ENCODE data around the gene C1QB. TPM values are rescaled to one million over a fixed set of nuclear protein-coding genes. Genes with fewer than 3 reads are reported as not detected.

Gene C1QB
- total RNA-seq, 1 donor from 2014 or later = 96.2 TPM

GRCh38 chr1:22611530-22611947 lies 41.5 kb upstream of the C1QB start:
- no peak for TF ChIP-seq CTCF (IDR thresholded peaks at IDR 0.05; ENCODE audit: borderline replicate concordance)
- H3K9me3 ChIP-seq (replicated peaks) = no peaks in the 10 kb centered on the region
- H3K36me3 ChIP-seq = no peaks in the 10 kb centered on the region
- H3K4me3 ChIP-seq = no peak overlapping the region
- peaks cover 100% of the 10 kb centered on the region for H3K27me3 ChIP-seq (ENCODE audit: low read depth)
- intact Hi-C loops (cut with micrococcal nuclease) = no loop called here
- no peaks in the 10 kb centered on the region for H3K4me1 ChIP-seq
- H3K27ac ChIP-seq (replicated peaks) = no peak overlapping the region
- DNase-seq = peak; percentile 42

GRCh38 chr1:22612671-22613571 lies 40.1 kb upstream of the C1QB start:
- peaks cover 100% of the 10 kb centered on the region for H3K27me3 ChIP-seq (ENCODE audit: low read depth)
- no peak overlapping the region for H3K4me3 ChIP-seq
- no peak for DNase-seq
- no peak for TF ChIP-seq CTCF (IDR thresholded peaks at IDR 0.05; ENCODE audit: borderline replicate concordance)
- H3K36me3 ChIP-seq = no peaks in the 10 kb centered on the region
- no peak overlapping the region for H3K27ac ChIP-seq (replicated peaks)
- no peaks in the 10 kb centered on the region for H3K9me3 ChIP-seq (replicated peaks)
- intact Hi-C loops (cut with micrococcal nuclease) = no loop called here
- no peaks in the 10 kb centered on the region for H3K4me1 ChIP-seq

GRCh38 chr1:22613572-22613918 lies 39.5 kb upstream of the C1QB start:
- Histone ChIP-seq H3K27me3 (ENCODE audit: low read depth) (peaks cover 100% of the 10 kb centered on the region), H3K27ac (replicated peaks) (no peak overlapping the region), H3K4me1 (no peaks in the 10 kb centered on the region), H3K36me3 (no peaks in the 10 kb centered on the region), H3K4me3 (no peak overlapping the region), H3K9me3 (replicated peaks) (no peaks in the 10 kb centered on the region)
- intact Hi-C loops (cut with micrococcal nuclease) = no loop called here
- no peak for TF ChIP-seq CTCF (IDR thresholded peaks at IDR 0.05; ENCODE audit: borderline replicate concordance)
- DNase-seq = no peak

GRCh38 chr1:22613951-22614350 lies 39.1 kb upstream of the C1QB start:
- no peak overlapping the region for H3K27ac ChIP-seq (replicated peaks)
- no peaks in the 10 kb centered on the region for H3K36me3 ChIP-seq
- no peak for DNase-seq
- no peak overlapping the region for H3K4me3 ChIP-seq
- TF ChIP-seq CTCF (IDR thresholded peaks at IDR 0.05; ENCODE audit: borderline replicate concordance) = no peak
- no peaks in the 10 kb centered on the region for H3K4me1 ChIP-seq
- no peaks in the 10 kb centered on the region for H3K9me3 ChIP-seq (replicated peaks)
- intact Hi-C loops (cut with micrococcal nuclease) = no loop called here
- H3K27me3 ChIP-seq (ENCODE audit: low read depth) = peaks cover 100% of the 10 kb centered on the region

- TF ChIP-seq CTCF (IDR thresholded peaks at IDR 0.05; ENCODE audit: borderline replicate concordance) = no peak
- Histone ChIP-seq H3K27ac (replicated peaks) (no peak overlapping the region), H3K27me3 (ENCODE audit: low read depth) (peaks cover 100% of the 10 kb centered on the region), H3K36me3 (no peaks in the 10 kb centered on the region), H3K4me1 (no peaks in the 10 kb centered on the region), H3K9me3 (replicated peaks) (no peaks in the 10 kb centered on the region), H3K4me3 (no peak overlapping the region)
- intact Hi-C loops (cut with micrococcal nuclease) = no loop called here
- no peak for DNase-seq
These were observed 37.1 kb upstream of the C1QB start for GRCh38 chr1:22615886-22616285.
